Measurements from ENCODE around the gene HERC2. TPM values are rescaled to one million over a fixed set of nuclear protein-coding genes. Genes with fewer than 3 reads are reported as not detected.

Gene HERC2
- total RNA-seq, 2 experiments from 2014 or later: 41.6 to 42.9 TPM

- CTCF ChIA-PET: interaction anchor here (1.6 kb wide), 1 partner anchor 11 kb away, joined by 4 read pairs; no protein-coding TSS in a partner anchor
- Mint-ChIP-seq H3K27me3 (peaks cover 59% of the 10 kb centered on the region), H3K9me3 (ENCODE audit: low read depth) (no peaks in the 10 kb centered on the region), H3K27ac (no peak overlapping the region), H3K4me1 (peaks cover 24% of the 10 kb centered on the region), H3K4me3 (no peak overlapping the region), H3K36me3 (peaks cover 3% of the 10 kb centered on the region)
- ATAC-seq (no peak), DNase-seq (no peak)
Observed at GRCh38 chr15:28100516-28101195, 221.3 kb downstream of the HERC2 start.

GRCh38 chr15:28099555-28100140 lies 222.3 kb downstream of the HERC2 start:
- Mint-ChIP-seq H3K4me1 (peaks cover 28% of the 10 kb centered on the region), H3K4me3 (no peak overlapping the region), H3K36me3 (peaks cover 3% of the 10 kb centered on the region), H3K27me3 (peaks cover 64% of the 10 kb centered on the region), H3K9me3 (ENCODE audit: low read depth) (no peaks in the 10 kb centered on the region), H3K27ac (no peak overlapping the region)
- ATAC-seq (no peak), DNase-seq (no peak)
- CTCF ChIA-PET: no interaction called here

- Mint-ChIP-seq H3K36me3 (peaks cover 3% of the 10 kb centered on the region), H3K4me3 (no peak within 1 kb of the TSS), H3K27ac (no peak within 1 kb of the TSS), H3K27me3 (peaks cover 71% of the 10 kb centered on the region), H3K9me3 (ENCODE audit: low read depth) (no peaks in the 10 kb centered on the region), H3K4me1 (peaks cover 28% of the 10 kb centered on the region)
- ATAC-seq (no peak), DNase-seq (no peak)
- CTCF ChIA-PET: interaction anchor here (2.0 kb wide), 1 partner anchor 25 kb away, joined by 6 read pairs; no protein-coding TSS in a partner anchor
Observed at GRCh38 chr15:28098766-28099554, 223.0 kb downstream of the HERC2 start, which contains the start of gene OCA2. Gene OCA2 (minus strand): TSS chr15:28099315. CDS start chr15:28081874, 17,441 bp downstream.

- H3K4me1 Mint-ChIP-seq: peaks cover 28% of the 10 kb centered on the region
- H3K27ac Mint-ChIP-seq: no peak overlapping the region
- no peaks in the 10 kb centered on the region for H3K9me3 Mint-ChIP-seq (ENCODE audit: low read depth)
- ATAC-seq (no peak), DNase-seq (no peak)
- H3K4me3 Mint-ChIP-seq: no peak overlapping the region
- H3K27me3 Mint-ChIP-seq: peaks cover 75% of the 10 kb centered on the region
- peaks cover 3% of the 10 kb centered on the region for H3K36me3 Mint-ChIP-seq
- CTCF ChIA-PET: interaction anchor here (2.0 kb wide), 1 partner anchor 26 kb away, joined by 6 read pairs; no protein-coding TSS in a partner anchor
Observed at GRCh38 chr15:28098360-28098765, 223.6 kb downstream of the HERC2 start.

GRCh38 chr15:28097656-28098359 lies 224.2 kb downstream of the HERC2 start:
- Mint-ChIP-seq H3K9me3 (ENCODE audit: low read depth) (no peaks in the 10 kb centered on the region), H3K36me3 (peaks cover 3% of the 10 kb centered on the region), H3K4me3 (peak overlapping the region; percentile 35), H3K27me3 (peaks cover 75% of the 10 kb centered on the region), H3K4me1 (peaks cover 28% of the 10 kb centered on the region), H3K27ac (no peak overlapping the region)
- CTCF ChIA-PET: interaction anchor here (2.0 kb wide), 1 partner anchor 26 kb away, joined by 6 read pairs; no protein-coding TSS in a partner anchor
- ATAC-seq: no peak
- DNase-seq: no peak

GRCh38 chr15:28096670-28097431 lies 225.1 kb downstream of the HERC2 start:
- DNase-seq: no peak
- peaks cover 80% of the 10 kb centered on the region for H3K27me3 Mint-ChIP-seq
- peaks cover 3% of the 10 kb centered on the region for H3K36me3 Mint-ChIP-seq
- ATAC-seq: no peak
- H3K4me1 Mint-ChIP-seq: peaks cover 28% of the 10 kb centered on the region
- no peaks in the 10 kb centered on the region for H3K9me3 Mint-ChIP-seq (ENCODE audit: low read depth)
- CTCF ChIA-PET: interaction anchor here (1.4 to 2.0 kb wide), 2 partner anchors 10 to 27 kb away, joined by 5 to 6 read pairs; no protein-coding TSS in a partner anchor
- H3K4me3 Mint-ChIP-seq: peak overlapping the region; percentile 79
- H3K27ac Mint-ChIP-seq: no peak overlapping the region

GRCh38 chr15:28096411-28096669 lies 225.6 kb downstream of the HERC2 start:
- DNase-seq: no peak
- peak overlapping the region; percentile 79 for H3K4me3 Mint-ChIP-seq
- H3K9me3 Mint-ChIP-seq (ENCODE audit: low read depth): no peaks in the 10 kb centered on the region
- CTCF ChIA-PET: interaction anchor here (1.4 kb wide), 1 partner anchor 11 kb away, joined by 5 read pairs; no protein-coding TSS in a partner anchor
- peaks cover 28% of the 10 kb centered on the region for H3K4me1 Mint-ChIP-seq
- peaks cover 82% of the 10 kb centered on the region for H3K27me3 Mint-ChIP-seq
- peaks cover 3% of the 10 kb centered on the region for H3K36me3 Mint-ChIP-seq
- H3K27ac Mint-ChIP-seq: peak overlapping the region; percentile 13
- ATAC-seq: no peak

- CTCF ChIA-PET: no interaction called here
- ATAC-seq: no peak
- H3K27ac Mint-ChIP-seq: no peak overlapping the region
- H3K9me3 Mint-ChIP-seq (ENCODE audit: low read depth): peaks cover 5% of the 10 kb centered on the region
- peaks cover 84% of the 10 kb centered on the region for H3K27me3 Mint-ChIP-seq
- peaks cover 6% of the 10 kb centered on the region for H3K36me3 Mint-ChIP-seq
- peaks cover 27% of the 10 kb centered on the region for H3K4me1 Mint-ChIP-seq
- DNase-seq: no peak
- peak overlapping the region; percentile 79 for H3K4me3 Mint-ChIP-seq
Observed at GRCh38 chr15:28094732-28095521, 227.1 kb downstream of the HERC2 start.

- H3K4me3 Mint-ChIP-seq: no peak overlapping the region
- DNase-seq (no peak), ATAC-seq (no peak)
- H3K9me3 Mint-ChIP-seq (ENCODE audit: low read depth): peaks cover 10% of the 10 kb centered on the region
- H3K27ac Mint-ChIP-seq: no peak overlapping the region
- CTCF ChIA-PET: no interaction called here
- H3K4me1 Mint-ChIP-seq: peaks cover 21% of the 10 kb centered on the region
- peaks cover 84% of the 10 kb centered on the region for H3K27me3 Mint-ChIP-seq
- peaks cover 3% of the 10 kb centered on the region for H3K36me3 Mint-ChIP-seq
Observed at GRCh38 chr15:28093752-28094535, 228.0 kb downstream of the HERC2 start.

- CTCF ChIA-PET: no interaction called here
- H3K36me3 Mint-ChIP-seq: peaks cover 5% of the 10 kb centered on the region
- H3K27me3 Mint-ChIP-seq: peaks cover 69% of the 10 kb centered on the region
Observed at GRCh38 chr15:28091313-28091712, 230.7 kb downstream of the HERC2 start.

GRCh38 chr15:28086175-28086703 lies 235.7 kb downstream of the HERC2 start:
- Mint-ChIP-seq H3K27me3 (peaks cover 31% of the 10 kb centered on the region), H3K27ac (no peak overlapping the region), H3K9me3 (ENCODE audit: low read depth) (peaks cover 14% of the 10 kb centered on the region), H3K4me3 (no peak overlapping the region), H3K4me1 (peaks cover 11% of the 10 kb centered on the region), H3K36me3 (peaks cover 5% of the 10 kb centered on the region)
- CTCF ChIA-PET: no interaction called here
- ATAC-seq (peak; percentile 100), DNase-seq (peak; percentile 72)

More at GRCh38 chr15:28091313-28091712, 230.7 kb downstream of the HERC2 start:
- H3K9me3 Mint-ChIP-seq (ENCODE audit: low read depth): peaks cover 14% of the 10 kb centered on the region
- no peak overlapping the region for H3K27ac Mint-ChIP-seq
- H3K4me1 Mint-ChIP-seq: peaks cover 19% of the 10 kb centered on the region
- ATAC-seq: no peak
- H3K4me3 Mint-ChIP-seq: no peak overlapping the region
- DNase-seq: no peak
